NB4 (cell line): ENCODE results near the gene REEP6.

ENCODE experiments used
- MYC ChIP-seq: IDR thresholded peaks from 2 replicates; pipeline ENCODE4 v1.6.1; 2011; ENCODE audit warnings: low read depth, low read length
- POLR2A ChIP-seq: IDR thresholded peaks from 2 replicates; pipeline ENCODE4 v1.6.1; 2011; ENCODE audit warnings: mild to moderate bottlenecking; ENCODE audit not compliant: insufficient read length; ENCODE audit errors: extremely low read depth
- TF ChIP-seq, protein P1 (sequence below): IDR thresholded peaks from one replicate; pipeline ENCODE4 v1.5.1; 2012; ENCODE audit warnings: low read depth, low read length
- TF ChIP-seq, protein P2 (sequence below): IDR thresholded peaks from 2 replicates; pipeline ENCODE4 v1.6.1; 2011; ENCODE audit warnings: low read depth, low read length

DNA sequence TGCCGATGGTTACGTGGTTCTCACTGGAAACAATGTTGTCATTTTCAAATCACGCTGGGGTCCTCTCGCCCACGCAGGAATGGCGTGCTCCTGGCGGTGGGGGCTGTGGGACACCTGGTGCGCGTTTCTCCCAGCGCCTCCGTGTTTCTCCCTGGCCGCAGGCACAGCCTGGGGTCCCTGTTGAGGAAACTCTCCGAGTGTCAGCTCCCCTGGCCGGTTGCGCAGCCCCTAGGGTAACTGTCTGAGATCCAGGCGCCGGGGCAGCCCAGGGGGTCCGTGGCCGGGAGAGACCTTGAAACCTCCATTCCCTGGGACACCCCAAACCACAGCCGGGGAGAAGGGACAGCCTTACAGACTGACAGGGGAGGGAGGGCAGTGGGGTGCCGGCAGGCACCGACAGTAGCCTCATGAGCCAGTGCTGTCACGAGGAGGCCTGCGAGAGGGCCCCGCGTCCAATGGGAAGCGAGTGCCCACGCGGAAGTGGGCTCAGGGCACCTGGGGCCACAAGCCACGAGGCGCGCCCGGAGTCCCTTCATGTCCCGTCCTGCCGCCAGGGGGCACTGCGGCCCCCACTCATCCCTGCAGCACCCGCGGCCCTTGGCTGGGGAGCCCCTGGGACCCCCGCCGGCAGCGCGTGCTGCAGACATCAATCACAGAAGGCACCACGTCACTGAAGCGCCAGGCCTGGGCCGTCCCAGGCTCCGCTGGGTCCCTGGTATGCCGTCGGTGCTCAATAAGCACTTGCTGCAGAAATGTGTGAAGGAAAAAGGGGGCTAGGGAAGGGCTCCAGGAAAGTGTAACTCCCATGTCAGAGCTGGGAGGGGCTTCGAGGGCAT, 12.3 kb downstream of the REEP6 start:
- TF ChIP-seq, protein P1, sequence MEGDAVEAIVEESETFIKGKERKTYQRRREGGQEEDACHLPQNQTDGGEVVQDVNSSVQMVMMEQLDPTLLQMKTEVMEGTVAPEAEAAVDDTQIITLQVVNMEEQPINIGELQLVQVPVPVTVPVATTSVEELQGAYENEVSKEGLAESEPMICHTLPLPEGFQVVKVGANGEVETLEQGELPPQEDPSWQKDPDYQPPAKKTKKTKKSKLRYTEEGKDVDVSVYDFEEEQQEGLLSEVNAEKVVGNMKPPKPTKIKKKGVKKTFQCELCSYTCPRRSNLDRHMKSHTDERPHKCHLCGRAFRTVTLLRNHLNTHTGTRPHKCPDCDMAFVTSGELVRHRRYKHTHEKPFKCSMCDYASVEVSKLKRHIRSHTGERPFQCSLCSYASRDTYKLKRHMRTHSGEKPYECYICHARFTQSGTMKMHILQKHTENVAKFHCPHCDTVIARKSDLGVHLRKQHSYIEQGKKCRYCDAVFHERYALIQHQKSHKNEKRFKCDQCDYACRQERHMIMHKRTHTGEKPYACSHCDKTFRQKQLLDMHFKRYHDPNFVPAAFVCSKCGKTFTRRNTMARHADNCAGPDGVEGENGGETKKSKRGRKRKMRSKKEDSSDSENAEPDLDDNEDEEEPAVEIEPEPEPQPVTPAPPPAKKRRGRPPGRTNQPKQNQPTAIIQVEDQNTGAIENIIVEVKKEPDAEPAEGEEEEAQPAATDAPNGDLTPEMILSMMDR = peak; percentile 45
- TF ChIP-seq POLR2A = no peak
- TF ChIP-seq, protein P2, sequence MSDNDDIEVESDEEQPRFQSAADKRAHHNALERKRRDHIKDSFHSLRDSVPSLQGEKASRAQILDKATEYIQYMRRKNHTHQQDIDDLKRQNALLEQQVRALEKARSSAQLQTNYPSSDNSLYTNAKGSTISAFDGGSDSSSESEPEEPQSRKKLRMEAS = peak; percentile 81
- peak; percentile 84 for TF ChIP-seq MYC
